Heart left ventricle (tissue), 16 donors: ENCODE results near the gene TANK. TPM values are rescaled to one million over a fixed set of nuclear protein-coding genes. Genes with fewer than 3 reads are reported as not detected.
"Not testable (repeated sequence)": the region's sequence is repeated elsewhere in the genome, so short reads cannot be mapped to it uniquely, and the experiment has no call there.

Experiments used
- ATAC-seq, 4 donors: fragments of 200-7000 bp; cut with Tn5 transposase; one replicate each; pipeline ENCODE4 v1.9.1; 2020 to 2022; ENCODE audit warnings: moderate library complexity in 4 of 4, mild to moderate bottlenecking in 3 of 4, moderate number of reproducible peaks in 1 of 4
- DNase-seq, 5 donors: peaks; one replicate each; pipeline ENCODE4 v3.0.0-alpha.2; 2020
- H3K27ac ChIP-seq, 12 donors: fragments of 200-600 bp; sonication (generic) in 4 of 12; one replicate each; pipeline versions ENCODE4 v1.5.0 to v1.8.0; 2016 to 2022; ENCODE audit warnings: mild to moderate bottlenecking in 2 of 12
- H3K27me3 ChIP-seq, 9 donors: fragments of 200-600 bp; sonication (generic) in 2 of 9; one replicate each; pipeline versions ENCODE4 v1.5.1 to v1.8.0; 2016 to 2022; ENCODE audit warnings: mild to moderate bottlenecking in 3 of 9
- H3K36me3 ChIP-seq, 9 donors: fragments of 200-600 bp; sonication (generic) in 2 of 9; one replicate each; pipeline versions ENCODE4 v1.5.0 to v1.8.0; 2018 to 2022; ENCODE audit warnings: mild to moderate bottlenecking in 2 of 9
- H3K4me1 ChIP-seq, 12 donors: fragments of 200-600 bp; sonication (generic) in 4 of 12; one replicate each; pipeline versions ENCODE4 v1.5.0 to v1.8.0; 2016 to 2022; ENCODE audit warnings: mild to moderate bottlenecking in 3 of 12
- H3K4me3 ChIP-seq, 12 donors: fragments of 200-600 bp; sonication (generic) in 4 of 12; one replicate each; pipeline versions ENCODE4 v1.5.0 to v1.8.0; 2017 to 2022; ENCODE audit warnings: mild to moderate bottlenecking in 9 of 12, moderate library complexity in 4 of 12
- H3K9me3 ChIP-seq, 12 donors: fragments of 200-600 bp; sonication (generic) in 4 of 12; one replicate each; pipeline versions ENCODE4 v1.5.0 to v1.8.0; 2016 to 2022; ENCODE audit warnings: mild to moderate bottlenecking in 1 of 12
- CTCF ChIP-seq, 12 donors: fragments of 200-600 bp; sonication (generic) in 4 of 12; IDR thresholded peaks; one replicate each; pipeline versions ENCODE4 v1.5.0 to v1.8.0; 2018 to 2022; ENCODE audit warnings: antibody characterized with exemption in 12 of 12, mild to moderate bottlenecking in 5 of 12
- POLR2A ChIP-seq, 2 donors: fragments of 450-650 bp; IDR thresholded peaks; one replicate each; pipeline ENCODE4 v1.6.1; 2017; ENCODE audit warnings: antibody characterized with exemption in 2 of 2, mild to moderate bottlenecking in 2 of 2, moderate library complexity in 2 of 2
- WGBS, 4 donors: extraction: QIAGEN DNeasy Blood & Tissue Kit in 2 of 4; methylation state at CpG; one replicate each; pipeline versions ENCODE4 v1.1.5 to v1.1.7; 2013 to 2018; 5-methylcytosine and 5-hydroxymethylcytosine counted together
- intact Hi-C, 10 donors: fragments of 100-400 bp; cut with DNase I; formaldehyde crosslinking; loops; one replicate each; pipeline versions ENCODE4 v1.11.1 to v1.14.2; 2022
- polyA plus RNA-seq, 2 donors: library from polyadenylated mRNA; stranded (reverse); fragments of 200-250 nt; gene quantifications; one replicate each; pipeline ENCODE4 v1.2.3, GENCODE V29; 2013
- total RNA-seq, 9 donors: library from RNA; depleted of rRNA in 2 of 9; stranded (reverse); fragments of >200 nt in 2 of 9; fragmentation: NEBNext Ultra II Directional in 3 of 9; extraction: Animal tissue kit (Norgen Biotek cat#: 25700) in 3 of 9; gene quantifications; one replicate each; pipeline versions ENCODE4 v1.1.0 to v1.2.4, GENCODE V29; 2016 to 2023
- donor health status: ischemic (EF 13 %, LVEDD 7.1; RV severe dilation, severe dysfunction).
- donor health status: healthy with polysubstance abuse.
- donor health status: DM: no; HTN: yes; CAD: no.
- donor health status: DM: no; HTN: no; CAD: no.
- donor health status: ischemic (EF 25% LVEDD 6.9; RV normal size, moderate dysfunction).
- donor health status: ischemic (EF 25% LVEDD 5.7; RV mildly dilated, moderate dysfunction).
- donor health status: healthy.
- donor health status: DM: yes; HTN: yes; CAD: no.
- donor health status: ischemic (EF 35%, LVEDD 5.7; RV mildly dilated, moderate dysfunction).
- donor health status: nonischemic (EF 11% LVEDD 7.7; RV severe dilation, severe dysfunction).
- donor health status: DM: yes; HTN: yes; CAD: no.
- donor health status: PGD.
- donor health status: ischemic (EF 29% LVEDD 5.4; RV normal size, mild dysfunction).
- donor health status: nonischemic (EF 23%, LVEDD 6.1; RV moderate dilation, normal function).

Gene TANK
- total and polyA plus RNA-seq, 11 donors, result 15.4 to 58.5 (median 32.4) TPM

GRCh38 chr2:161243312-161243711 lies 83.1 kb downstream of the TANK start:
- Histone ChIP-seq H3K36me3 (no peaks in the 10 kb centered on the region), H3K27me3 (peaks cover 0 to 22% (median 0%) of the 10 kb centered on the region in 9 donors), H3K4me1 (peaks cover 0 to 16% (median 0%) of the 10 kb centered on the region in 12 donors), H3K4me3 (no peak overlapping the region), H3K27ac (peak overlapping the region in 1 of 12 donors; percentile 35), H3K9me3 (no peaks in the 10 kb centered on the region)
- WGBS, 4 donors, result 41 to 64% (median 60%) methylated on average over 3 of the region's 3 CpGs
- intact Hi-C loops, result loop anchor here in 1 of 10 donors (10.0 kb wide), 1 partner anchor 701 kb away; no protein-coding TSS in a partner anchor
- DNase-seq (no peak), ATAC-seq (no peak)
- no peak for TF ChIP-seq POLR2A (IDR thresholded peaks at IDR 0.05)
- no peak for TF ChIP-seq CTCF (IDR thresholded peaks at IDR 0.05)

GRCh38 chr2:161243905-161244304 lies 83.7 kb downstream of the TANK start:
- no peak for TF ChIP-seq POLR2A (IDR thresholded peaks at IDR 0.05)
- no peak for TF ChIP-seq CTCF (IDR thresholded peaks at IDR 0.05)
- H3K27me3 ChIP-seq, result peaks cover 0 to 24% (median 0%) of the 10 kb centered on the region in 9 donors
- no peaks in the 10 kb centered on the region for H3K36me3 ChIP-seq
- no peaks in the 10 kb centered on the region for H3K9me3 ChIP-seq
- peaks cover 0 to 12% (median 0%) of the 10 kb centered on the region in 12 donors for H3K4me1 ChIP-seq
- DNase-seq, result no peak
- peak overlapping the region in 1 of 12 donors; percentile 53 for H3K4me3 ChIP-seq
- ATAC-seq, result peak in 2 of 4 donors; percentile 7 to 42
- 69 to 85% (median 74%) methylated on average over 5 of the region's 5 CpGs for WGBS, 4 donors
- peak overlapping the region in 1 of 12 donors; percentile 35 for H3K27ac ChIP-seq
- intact Hi-C loops, result loop anchor here in 1 of 10 donors (10.0 kb wide), 1 partner anchor 701 kb away; no protein-coding TSS in a partner anchor

GRCh38 chr2:161244387-161245260 lies 84.4 kb downstream of the TANK start:
- peaks cover 0 to 12% (median 0%) of the 10 kb centered on the region in 12 donors for H3K4me1 ChIP-seq
- 52 to 71% (median 62%) methylated on average over 33 to 49 of the region's 53 CpGs for WGBS, 4 donors
- peak overlapping the region in 1 of 12 donors; percentile 35 for H3K27ac ChIP-seq
- not testable (repeated sequence) for H3K9me3 ChIP-seq, DNase-seq, H3K36me3 ChIP-seq
- peak in 1 of 4 donors; percentile 36 for ATAC-seq
- intact Hi-C loops, result loop anchor here in 1 of 10 donors (10.0 kb wide), 1 partner anchor 700 kb away; no protein-coding TSS in a partner anchor
- H3K4me3 ChIP-seq, result peak overlapping the region in 3 of 12 donors; percentile 18 to 53 (median 34)
- peaks cover 0 to 26% (median 0%) of the 10 kb centered on the region in 9 donors for H3K27me3 ChIP-seq

GRCh38 chr2:161245261-161245553 lies 85.0 kb downstream of the TANK start:
- H3K36me3 ChIP-seq, result no peaks in the 10 kb centered on the region
- H3K4me1 ChIP-seq, result peaks cover 0 to 12% (median 0%) of the 10 kb centered on the region in 12 donors
- H3K27me3 ChIP-seq, result peaks cover 0 to 28% (median 0%) of the 10 kb centered on the region in 9 donors
- intact Hi-C loops, result loop anchor here in 1 of 10 donors (10.0 kb wide), 1 partner anchor 700 kb away; no protein-coding TSS in a partner anchor
- H3K4me3 ChIP-seq, result peak overlapping the region in 3 of 12 donors; percentile 18 to 53 (median 34)
- no peaks in the 10 kb centered on the region for H3K9me3 ChIP-seq
- 81 to 96% (median 92%) methylated on average over 5 of the region's 5 CpGs for WGBS, 4 donors
- DNase-seq (no peak), ATAC-seq (no peak)
- TF ChIP-seq POLR2A (IDR thresholded peaks at IDR 0.05) (no peak), CTCF (IDR thresholded peaks at IDR 0.05) (no peak)
- H3K27ac ChIP-seq, result no peak overlapping the region
